ENCODE data around the gene SEPTIN8.

The SEPTIN8 gene

DNA sequence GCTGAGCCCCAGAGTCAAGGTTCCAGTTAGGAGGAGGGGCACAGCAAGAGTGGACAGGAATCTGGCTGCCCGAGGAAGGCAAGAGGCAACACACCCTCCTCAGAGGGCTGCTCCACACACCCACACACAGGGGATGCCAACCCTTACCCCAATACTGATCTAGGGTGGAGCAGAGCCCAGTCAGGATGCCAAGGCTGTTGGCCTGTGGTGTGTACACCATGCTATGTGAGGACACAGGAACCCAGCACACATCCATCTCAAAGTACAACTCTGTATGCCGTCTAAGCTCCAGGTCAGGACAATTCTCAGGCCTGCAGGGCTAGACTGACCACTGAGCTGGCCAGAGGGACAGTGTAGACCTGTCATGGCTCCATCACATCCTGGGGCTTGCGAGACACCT, 2.6 kb downstream of the SEPTIN8 start:
- TF ChIP-seq, protein P1, sequence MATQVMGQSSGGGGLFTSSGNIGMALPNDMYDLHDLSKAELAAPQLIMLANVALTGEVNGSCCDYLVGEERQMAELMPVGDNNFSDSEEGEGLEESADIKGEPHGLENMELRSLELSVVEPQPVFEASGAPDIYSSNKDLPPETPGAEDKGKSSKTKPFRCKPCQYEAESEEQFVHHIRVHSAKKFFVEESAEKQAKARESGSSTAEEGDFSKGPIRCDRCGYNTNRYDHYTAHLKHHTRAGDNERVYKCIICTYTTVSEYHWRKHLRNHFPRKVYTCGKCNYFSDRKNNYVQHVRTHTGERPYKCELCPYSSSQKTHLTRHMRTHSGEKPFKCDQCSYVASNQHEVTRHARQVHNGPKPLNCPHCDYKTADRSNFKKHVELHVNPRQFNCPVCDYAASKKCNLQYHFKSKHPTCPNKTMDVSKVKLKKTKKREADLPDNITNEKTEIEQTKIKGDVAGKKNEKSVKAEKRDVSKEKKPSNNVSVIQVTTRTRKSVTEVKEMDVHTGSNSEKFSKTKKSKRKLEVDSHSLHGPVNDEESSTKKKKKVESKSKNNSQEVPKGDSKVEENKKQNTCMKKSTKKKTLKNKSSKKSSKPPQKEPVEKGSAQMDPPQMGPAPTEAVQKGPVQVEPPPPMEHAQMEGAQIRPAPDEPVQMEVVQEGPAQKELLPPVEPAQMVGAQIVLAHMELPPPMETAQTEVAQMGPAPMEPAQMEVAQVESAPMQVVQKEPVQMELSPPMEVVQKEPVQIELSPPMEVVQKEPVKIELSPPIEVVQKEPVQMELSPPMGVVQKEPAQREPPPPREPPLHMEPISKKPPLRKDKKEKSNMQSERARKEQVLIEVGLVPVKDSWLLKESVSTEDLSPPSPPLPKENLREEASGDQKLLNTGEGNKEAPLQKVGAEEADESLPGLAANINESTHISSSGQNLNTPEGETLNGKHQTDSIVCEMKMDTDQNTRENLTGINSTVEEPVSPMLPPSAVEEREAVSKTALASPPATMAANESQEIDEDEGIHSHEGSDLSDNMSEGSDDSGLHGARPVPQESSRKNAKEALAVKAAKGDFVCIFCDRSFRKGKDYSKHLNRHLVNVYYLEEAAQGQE (IDR thresholded peaks at IDR 0.05; ENCODE audit: insufficient read depth in 1 of 2, low read depth in 2 of 2, low read length in 2 of 2): no peak
- no peak for TF ChIP-seq FOXP2 (optimal IDR thresholded peaks at IDR 0.05; ENCODE audit: borderline replicate concordance, extremely low read depth, extremely low read length, insufficient read depth)
- no peak for TF ChIP-seq POLR2AphosphoS5 (IDR thresholded peaks at IDR 0.05; ENCODE audit: low read depth, low read length)
- TF ChIP-seq TAF1 (IDR thresholded peaks at IDR 0.05; ENCODE audit: borderline replicate concordance, insufficient read depth, low read length): no peak
- TF ChIP-seq SIN3A (IDR thresholded peaks at IDR 0.05; ENCODE audit: borderline replicate concordance, insufficient read depth, low read length): no peak

DNA sequence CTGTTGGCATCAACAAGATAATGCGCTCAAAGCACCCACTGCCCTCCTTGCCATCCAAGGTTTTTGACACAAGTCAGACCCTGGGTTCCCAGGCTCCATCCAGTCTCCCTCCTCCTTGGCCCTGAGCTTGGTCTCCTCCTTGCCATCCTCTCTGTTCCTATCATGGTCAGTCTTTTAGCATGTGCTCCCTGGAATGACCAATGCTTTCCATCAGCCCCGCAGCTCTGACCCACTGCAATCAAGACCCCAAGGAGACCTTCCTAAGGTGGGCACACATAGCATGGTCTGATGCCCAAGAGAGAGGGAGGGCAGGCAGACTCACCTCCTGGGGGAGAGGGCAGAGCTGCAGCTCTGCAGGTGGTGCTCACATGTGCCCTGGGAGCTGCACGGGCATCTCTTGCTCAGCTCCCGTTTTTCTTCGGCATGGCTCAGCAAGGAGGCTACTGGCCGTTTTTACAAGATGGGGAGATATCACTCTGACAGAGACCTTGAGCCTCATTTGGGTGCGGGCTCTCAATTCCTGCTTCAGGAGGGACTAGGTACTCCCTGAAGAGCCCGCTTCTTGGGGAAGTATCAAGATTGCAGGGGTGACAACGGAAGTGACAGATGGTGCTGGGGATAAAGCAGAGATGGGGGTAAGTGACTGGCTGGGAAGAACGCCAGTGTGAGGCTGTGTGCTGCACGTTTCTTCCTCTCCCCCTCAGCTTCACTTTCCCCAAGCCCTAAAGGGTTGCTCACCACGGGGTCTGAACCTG, 3.3 kb downstream of the SEPTIN8 start:
- TF ChIP-seq SIN3A (IDR thresholded peaks at IDR 0.05; ENCODE audit: borderline replicate concordance, insufficient read depth, low read length): no peak
- TF ChIP-seq FOXP2 (optimal IDR thresholded peaks at IDR 0.05; ENCODE audit: borderline replicate concordance, extremely low read depth, extremely low read length, insufficient read depth): no peak
- TF ChIP-seq, protein P1 (IDR thresholded peaks at IDR 0.05; ENCODE audit: insufficient read depth in 1 of 2, low read depth in 2 of 2, low read length in 2 of 2): no peak
- no peak for TF ChIP-seq POLR2AphosphoS5 (IDR thresholded peaks at IDR 0.05; ENCODE audit: low read depth, low read length)
- no peak for TF ChIP-seq TAF1 (IDR thresholded peaks at IDR 0.05; ENCODE audit: borderline replicate concordance, insufficient read depth, low read length)

DNA sequence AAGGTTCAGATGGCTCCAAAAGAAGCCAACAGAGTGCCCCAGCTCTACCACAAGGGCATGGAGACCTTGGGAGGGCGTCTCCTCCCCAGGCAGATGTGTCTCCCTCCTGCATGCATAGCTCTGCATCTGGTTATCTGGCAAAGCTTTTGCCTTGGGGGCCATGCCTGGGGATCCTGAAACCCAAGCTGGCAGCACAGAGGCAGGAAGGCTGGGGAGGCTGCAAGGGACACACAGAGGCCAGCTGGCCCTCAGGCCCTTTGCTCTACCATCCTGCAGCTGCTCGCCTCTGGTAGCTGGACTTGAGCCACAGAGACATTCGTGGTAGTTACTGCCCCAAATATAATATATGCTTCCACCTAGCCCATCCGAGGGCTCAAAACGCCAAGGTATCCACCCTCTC, 3.9 kb downstream of the SEPTIN8 start:
- TF ChIP-seq, protein P1 (IDR thresholded peaks at IDR 0.05; ENCODE audit: insufficient read depth in 1 of 2, low read depth in 2 of 2, low read length in 2 of 2): no peak
- TF ChIP-seq FOXP2 (optimal IDR thresholded peaks at IDR 0.05; ENCODE audit: borderline replicate concordance, extremely low read depth, extremely low read length, insufficient read depth) (no peak), POLR2AphosphoS5 (IDR thresholded peaks at IDR 0.05; ENCODE audit: low read depth, low read length) (no peak), SIN3A (IDR thresholded peaks at IDR 0.05; ENCODE audit: borderline replicate concordance, insufficient read depth, low read length) (no peak), TAF1 (IDR thresholded peaks at IDR 0.05; ENCODE audit: borderline replicate concordance, insufficient read depth, low read length) (no peak)

DNA sequence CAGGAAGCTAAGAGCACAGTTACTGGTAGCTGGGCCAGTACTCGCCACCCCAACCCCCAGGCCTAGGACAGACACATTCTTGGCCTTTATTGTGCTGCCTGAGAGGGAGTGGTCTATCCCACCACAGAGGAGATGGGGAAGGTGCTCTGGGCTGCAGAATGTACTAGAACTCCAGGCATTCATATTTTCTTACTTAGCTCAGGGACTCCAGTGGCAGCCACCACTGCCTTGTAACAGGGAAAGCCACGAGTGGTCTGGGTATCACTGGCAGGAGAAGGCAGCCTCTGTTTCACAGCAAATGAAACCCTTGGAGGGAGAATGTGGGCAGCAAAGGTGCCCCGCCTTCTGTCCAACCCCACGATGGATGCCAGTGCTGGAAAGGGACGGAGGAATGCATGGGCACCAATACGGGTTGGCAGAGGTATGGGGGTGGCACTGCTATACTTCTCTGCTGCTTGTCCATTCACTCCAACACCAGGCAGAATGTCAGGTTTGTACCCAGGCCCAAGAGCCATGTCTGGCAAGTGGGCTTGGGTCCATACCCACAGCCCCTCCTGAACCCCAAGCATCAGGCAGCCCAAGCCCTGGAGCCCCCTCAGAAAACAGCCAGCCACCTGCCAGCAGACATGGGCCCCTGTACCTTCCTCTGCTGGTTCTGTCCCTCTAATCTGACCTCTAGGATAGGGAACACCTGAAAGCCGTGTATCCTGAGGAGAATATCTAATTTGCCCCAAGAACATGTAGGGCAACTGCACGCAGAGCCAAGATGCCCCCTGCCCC, 4.6 kb downstream of the SEPTIN8 start:
- TF ChIP-seq TAF1 (IDR thresholded peaks at IDR 0.05; ENCODE audit: borderline replicate concordance, insufficient read depth, low read length) (no peak), POLR2AphosphoS5 (IDR thresholded peaks at IDR 0.05; ENCODE audit: low read depth, low read length) (no peak), FOXP2 (optimal IDR thresholded peaks at IDR 0.05; ENCODE audit: borderline replicate concordance, extremely low read depth, extremely low read length, insufficient read depth) (no peak), SIN3A (IDR thresholded peaks at IDR 0.05; ENCODE audit: borderline replicate concordance, insufficient read depth, low read length) (no peak)
- TF ChIP-seq, protein P1 (IDR thresholded peaks at IDR 0.05; ENCODE audit: insufficient read depth in 1 of 2, low read depth in 2 of 2, low read length in 2 of 2): no peak

Data from PFSK-1 (cell line).